Measurements from ENCODE around the gene RAB1B. TPM values are rescaled to one million over a fixed set of nuclear protein-coding genes. Genes with fewer than 3 reads are reported as not detected.

Gene RAB1B
- polyA plus RNA-seq, 4 donors, result 125 to 205 (median 179) TPM

DNA sequence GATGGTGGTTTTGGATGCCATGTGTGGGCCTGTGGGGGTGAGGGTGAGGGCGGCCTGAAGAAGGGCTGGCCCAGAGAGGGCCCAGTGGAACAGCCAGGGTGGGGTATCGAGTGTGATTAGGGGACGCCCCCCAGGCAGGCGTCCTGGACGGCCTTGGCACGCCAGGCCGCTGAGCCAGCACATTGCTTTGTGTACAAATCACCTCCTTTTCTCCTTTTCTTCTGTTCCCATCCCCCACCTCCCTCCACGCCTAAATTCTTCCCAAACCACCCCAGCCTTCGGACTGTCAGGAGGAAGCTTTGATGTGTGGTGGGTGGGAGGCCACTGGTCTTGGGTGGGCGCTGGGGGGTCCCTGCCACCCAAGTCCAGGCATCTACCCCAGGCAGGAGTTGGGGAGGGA is 56.2 kb downstream of the RAB1B start:
- 71 to 81% (median 75%) methylated on average over 9 to 10 of the region's 10 CpGs for WGBS, 3 donors
- Histone ChIP-seq H3K36me3 (ENCODE audit: control insufficient read depth in 3 of 3, insufficient read depth in 2 of 3, low read depth in 1 of 3, low read length in 3 of 3) (no peaks in the 10 kb centered on the region), H3K27ac (ENCODE audit: low read depth in 1 of 3, low read length in 2 of 3) (no peak overlapping the region), H3K4me3 (ENCODE audit: low read depth in 1 of 3, low read length in 3 of 3) (no peak overlapping the region), H3K4me1 (ENCODE audit: control insufficient read depth in 3 of 3, insufficient read depth in 2 of 3, low read depth in 1 of 3, low read length in 2 of 3) (peaks cover 0 to 15% (median 0%) of the 10 kb centered on the region in 3 donors), H3K9me3 (ENCODE audit: control insufficient read depth in 2 of 2, insufficient read depth in 1 of 2, low read depth in 1 of 2, low read length in 1 of 2) (peaks cover 0 to under 1% of the 10 kb centered on the region in 2 donors), H3K27me3 (ENCODE audit: control insufficient read depth in 3 of 3, insufficient read depth in 3 of 3, low read length in 3 of 3) (no peaks in the 10 kb centered on the region)
- DNase-seq (no peak), FAIRE-seq (no peak)

DNA sequence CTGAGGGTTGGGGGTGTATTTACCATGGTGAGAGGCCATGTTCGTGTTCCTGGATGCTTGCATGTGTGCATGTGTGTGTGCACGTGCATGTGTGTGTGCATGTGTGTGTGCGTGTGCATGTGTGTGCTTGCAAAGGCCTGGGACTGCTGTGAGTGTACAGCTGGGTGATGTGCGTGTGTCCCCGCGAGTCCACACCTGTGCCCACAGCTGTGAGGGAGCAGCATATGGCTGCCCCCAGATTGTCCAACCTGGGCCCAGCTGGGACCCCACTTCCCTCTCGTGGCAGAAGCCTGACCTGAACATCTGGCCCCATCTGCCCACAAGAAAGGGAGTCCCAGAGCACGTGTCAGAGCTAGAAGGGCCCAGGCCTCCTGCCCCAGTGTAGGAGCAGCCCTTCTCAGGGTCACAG is 56.8 kb downstream of the RAB1B start:
- 78 to 84% (median 82%) methylated on average over 8 of the region's 8 CpGs for WGBS, 3 donors
- H3K36me3 ChIP-seq (ENCODE audit: control insufficient read depth in 3 of 3, insufficient read depth in 2 of 3, low read depth in 1 of 3, low read length in 3 of 3), result no peaks in the 10 kb centered on the region
- H3K27ac ChIP-seq (ENCODE audit: low read depth in 1 of 3, low read length in 2 of 3), result peak overlapping the region in 1 of 3 donors; percentile 36
- no peak for DNase-seq
- peaks cover 0 to 15% (median 0%) of the 10 kb centered on the region in 3 donors for H3K4me1 ChIP-seq (ENCODE audit: control insufficient read depth in 3 of 3, insufficient read depth in 2 of 3, low read depth in 1 of 3, low read length in 2 of 3)
- H3K4me3 ChIP-seq (ENCODE audit: low read depth in 1 of 3, low read length in 3 of 3), result no peak overlapping the region
- no peak for FAIRE-seq
- H3K9me3 ChIP-seq (ENCODE audit: control insufficient read depth in 2 of 2, insufficient read depth in 1 of 2, low read depth in 1 of 2, low read length in 1 of 2), result no peaks in the 10 kb centered on the region
- no peaks in the 10 kb centered on the region for H3K27me3 ChIP-seq (ENCODE audit: control insufficient read depth in 3 of 3, insufficient read depth in 3 of 3, low read length in 3 of 3)

- 43 to 64% (median 55%) methylated on average over 18 to 21 of the region's 21 CpGs for WGBS, 3 donors
- Histone ChIP-seq H3K4me3 (ENCODE audit: low read depth in 1 of 3, low read length in 3 of 3) (no peak overlapping the region), H3K27me3 (ENCODE audit: control insufficient read depth in 3 of 3, insufficient read depth in 3 of 3, low read length in 3 of 3) (no peaks in the 10 kb centered on the region), H3K9me3 (ENCODE audit: control insufficient read depth in 2 of 2, insufficient read depth in 1 of 2, low read depth in 1 of 2, low read length in 1 of 2) (no peaks in the 10 kb centered on the region), H3K36me3 (ENCODE audit: control insufficient read depth in 3 of 3, insufficient read depth in 2 of 3, low read depth in 1 of 3, low read length in 3 of 3) (peaks cover 0 to 3% (median 0%) of the 10 kb centered on the region in 3 donors), H3K4me1 (ENCODE audit: control insufficient read depth in 3 of 3, insufficient read depth in 2 of 3, low read depth in 1 of 3, low read length in 2 of 3) (peaks cover 0 to 15% (median 0%) of the 10 kb centered on the region in 3 donors), H3K27ac (ENCODE audit: low read depth in 1 of 3, low read length in 2 of 3) (peak overlapping the region; percentile 5 to 71 (median 38))
- no peak for FAIRE-seq
- DNase-seq, result peak in 1 of 2 donors; percentile 29
These were observed 58.0 kb downstream of the RAB1B start for GRCh38 chr11:66326261-66327111.

Other genes starting within 250 kb of the RAB1B start
- under 1 TPM in 1 of 4 donors, not detected in 3; 0.04 TPM for gene CATSPER1, start 242.2 kb upstream of the RAB1B start, polyA plus RNA-seq
- under 1 TPM in 1 of 4 donors, not detected in 3; 0.12 TPM for gene GAL3ST3, start 219.5 kb upstream of the RAB1B start, polyA plus RNA-seq
- 100 to 1,000 TPM; 106 to 141 (median 122) TPM for gene SF3B2, start 216.3 kb upstream of the RAB1B start, polyA plus RNA-seq
- gene PACS1, start 198.4 kb upstream of the RAB1B start, polyA plus RNA-seq, result 10 to 100 TPM in 2 of 4 donors, 1 to 10 TPM in 2; 4.0 to 22.9 (median 10.0) TPM
- 10 to 100 TPM in 2 of 4 donors, 1 to 10 TPM in 2; 8.4 to 19.3 (median 10.3) TPM for gene KLC2, start 10.9 kb upstream of the RAB1B start, polyA plus RNA-seq
- 1 to 10 TPM in 2 of 4 donors, under 1 TPM in 2; 0.81 to 3.4 (median 0.99) TPM for gene CNIH2, start 9.5 kb downstream of the RAB1B start, polyA plus RNA-seq
- gene YIF1A, start 20.5 kb downstream of the RAB1B start, polyA plus RNA-seq, result 100 to 1,000 TPM; 102 to 144 (median 135) TPM
- gene TMEM151A, start 23.3 kb downstream of the RAB1B start, polyA plus RNA-seq, result under 1 TPM in 3 of 4 donors, not detected in 1; 0.44 to 0.91 (median 0.54) TPM
- gene CD248, start 48.4 kb downstream of the RAB1B start, polyA plus RNA-seq, result 10 to 100 TPM in 2 of 4 donors, 1 to 10 TPM in 1, not detected in 1; 1.6 to 35.7 (median 19.1) TPM
- gene RIN1, start 67.8 kb downstream of the RAB1B start, polyA plus RNA-seq, result 1 to 10 TPM; 5.8 to 9.6 (median 7.2) TPM
- gene BRMS1, start 76.5 kb downstream of the RAB1B start, polyA plus RNA-seq, result 10 to 100 TPM; 33.5 to 77.5 (median 72.7) TPM
- gene B4GAT1, start 79.0 kb downstream of the RAB1B start, polyA plus RNA-seq, result 10 to 100 TPM; 12.2 to 28.0 (median 20.8) TPM
- 10 to 100 TPM in 2 of 4 donors, 1 to 10 TPM in 1, under 1 TPM in 1; 0.89 to 16.2 (median 6.7) TPM for gene SLC29A2, start 103.1 kb downstream of the RAB1B start, polyA plus RNA-seq
- under 1 TPM in 2 of 4 donors, not detected in 2; 0.10 to 0.15 TPM for gene NPAS4, start 152.4 kb downstream of the RAB1B start, polyA plus RNA-seq
- gene MRPL11, start 170.2 kb downstream of the RAB1B start, polyA plus RNA-seq, result 100 to 1,000 TPM in 1 of 4 donors, 10 to 100 TPM in 3; 57.0 to 118 (median 64.1) TPM
- gene PELI3, start 198.3 kb downstream of the RAB1B start, polyA plus RNA-seq, result 1 to 10 TPM; 3.1 to 5.0 (median 4.6) TPM
- gene DPP3, start 211.8 kb downstream of the RAB1B start, polyA plus RNA-seq, result 10 to 100 TPM; 25.3 to 67.7 (median 37.4) TPM
- gene BBS1, start 242.0 kb downstream of the RAB1B start, polyA plus RNA-seq, result 10 to 100 TPM in 2 of 4 donors, 1 to 10 TPM in 2; 3.8 to 37.1 (median 7.9) TPM